DOHH2 (cell line): ENCODE data around the gene CAPN11.
"Not testable (repeated sequence)": the region's sequence is repeated elsewhere in the genome, so short reads cannot be mapped to it uniquely, and the experiment has no call there.

Experiments
- H3F3A ChIP-seq: fragments of 200-600 bp; sonication (generic), shearing (Covaris generic); 2 replicates; pipeline ENCODE4 v1.6.0; 2016; ENCODE audit warnings: antibody characterized with exemption, mild to moderate bottlenecking; ENCODE audit not compliant: control insufficient read depth, insufficient read depth
- H3K27ac ChIP-seq: fragments of 200-600 bp; sonication (generic); 2 replicates; pipeline ENCODE4 v1.5.1; 2014; ENCODE audit warnings: low read depth, mild to moderate bottlenecking, low read length, moderate library complexity
- H3K27me3 ChIP-seq: fragments of 200-600 bp; sonication (generic); 2 replicates; pipeline ENCODE4 v1.6.1; 2014; ENCODE audit warnings: mild to moderate bottlenecking, low read length, mixed read lengths; ENCODE audit not compliant: control insufficient read depth
- H3K36me3 ChIP-seq: fragments of 200-600 bp; sonication (generic); 2 replicates; pipeline ENCODE4 v1.6.1; 2014; ENCODE audit warnings: mild to moderate bottlenecking, low read length, moderate library complexity, mixed read lengths; ENCODE audit not compliant: control insufficient read depth
- H3K4me1 ChIP-seq: fragments of 200-600 bp; sonication (generic); 2 replicates; pipeline ENCODE4 v1.6.1; 2014; ENCODE audit warnings: mild to moderate bottlenecking, low read length, mixed read lengths; ENCODE audit not compliant: control insufficient read depth
- H3K4me2 ChIP-seq: fragments of 200-600 bp; sonication (generic); 2 replicates; pipeline ENCODE4 v1.6.0; 2014; ENCODE audit warnings: mild to moderate bottlenecking, low read length, moderate library complexity
- H3K4me3 ChIP-seq: fragments of 200-600 bp; sonication (generic); 2 replicates; pipeline ENCODE4 v1.5.1; 2014; ENCODE audit warnings: mild to moderate bottlenecking, low read length, mixed read lengths
- H3K79me2 ChIP-seq: fragments of 200-600 bp; sonication (generic); 2 replicates; pipeline ENCODE4 v1.6.1; 2014; ENCODE audit warnings: mild to moderate bottlenecking, low read length, mixed read lengths; ENCODE audit not compliant: control insufficient read depth
- H3K9me2 ChIP-seq: fragments of 200-600 bp; sonication (generic); replicated peaks from 2 replicates; pipeline ENCODE4 v1.6.1; 2014; ENCODE audit warnings: mild to moderate bottlenecking, low read length, mixed read lengths; ENCODE audit not compliant: control insufficient read depth
- H3K9me3 ChIP-seq: fragments of 200-600 bp; sonication (generic); 2 replicates; pipeline ENCODE4 v1.6.1; 2014; ENCODE audit warnings: antibody characterized with exemption, low read length, mixed read lengths; ENCODE audit not compliant: control insufficient read depth, insufficient read depth
- H4K20me1 ChIP-seq: fragments of 200-600 bp; sonication (generic); 2 replicates; pipeline ENCODE4 v1.6.0; 2014; ENCODE audit warnings: low read depth, mild to moderate bottlenecking, antibody characterized with exemption, low read length, moderate library complexity; ENCODE audit not compliant: control insufficient read depth, insufficient read depth
- EZH2phosphoT487 ChIP-seq: fragments of 200-600 bp; sonication (generic); IDR thresholded peaks from 2 replicates; pipeline ENCODE4 v1.6.1; 2017; ENCODE audit warnings: borderline replicate concordance, mild to moderate bottlenecking, antibody characterized with exemption, low read length, moderate library complexity, mixed read lengths
- TF ChIP-seq, protein P1 (sequence below): fragments of 200-600 bp; sonication (generic); IDR thresholded peaks from one replicate; pipeline ENCODE4 v1.5.1; 2014; ENCODE audit warnings: antibody characterized with exemption, mild to moderate bottlenecking, low read depth, low read length; ENCODE audit not compliant: poor library complexity, severe bottlenecking

CAPN11 gene

DNA sequence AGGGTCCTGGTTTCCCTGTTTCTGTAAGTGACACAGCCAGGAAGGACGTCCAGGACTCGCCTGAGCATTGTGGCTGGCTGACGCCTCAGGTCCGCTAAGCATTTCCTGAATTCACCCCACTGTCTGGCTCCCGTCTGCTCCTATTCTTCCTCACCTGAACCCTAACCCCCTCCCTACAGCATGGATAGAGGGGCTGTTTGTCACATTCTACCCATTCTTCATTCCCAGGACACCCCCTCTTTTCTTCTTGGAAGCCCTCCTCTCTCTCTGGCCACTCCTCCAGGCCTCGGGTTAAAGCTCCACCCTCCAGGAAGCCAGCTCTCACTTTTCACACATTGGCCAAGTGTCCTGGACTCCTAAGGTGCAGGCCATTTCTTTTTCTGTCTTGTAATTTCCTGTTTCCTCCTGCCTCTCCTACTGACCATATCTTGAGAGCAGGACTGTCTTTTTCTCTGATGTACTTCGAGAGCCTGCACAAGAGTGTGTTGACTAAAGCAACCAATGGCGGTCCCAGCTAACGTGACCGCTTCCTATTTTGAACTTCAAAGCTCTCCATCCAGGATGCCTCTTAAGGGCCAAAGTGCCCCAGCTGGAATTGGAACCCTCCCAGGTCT is 33.9 kb downstream of the CAPN11 start:
- Histone ChIP-seq H3K27ac (no peak overlapping the region), H3K4me3 (peak overlapping the region; percentile 33; the same call in 1 of the 2 replicates), H3K79me2 (no peaks in the 10 kb centered on the region), H3K9me3 (no peaks in the 10 kb centered on the region), H3K27me3 (peaks cover 13% of the 10 kb centered on the region), H3K4me1 (peaks cover 27% of the 10 kb centered on the region), H3F3A (no peaks in the 10 kb centered on the region; the same call in 1 of the 2 replicates), H4K20me1 (no peaks in the 10 kb centered on the region), H3K9me2 (no peaks in the 10 kb centered on the region), H3K36me3 (no peaks in the 10 kb centered on the region), H3K4me2 (peak overlapping the region; percentile 48)
- TF ChIP-seq EZH2phosphoT487, result no peak
- TF ChIP-seq, protein P1, sequence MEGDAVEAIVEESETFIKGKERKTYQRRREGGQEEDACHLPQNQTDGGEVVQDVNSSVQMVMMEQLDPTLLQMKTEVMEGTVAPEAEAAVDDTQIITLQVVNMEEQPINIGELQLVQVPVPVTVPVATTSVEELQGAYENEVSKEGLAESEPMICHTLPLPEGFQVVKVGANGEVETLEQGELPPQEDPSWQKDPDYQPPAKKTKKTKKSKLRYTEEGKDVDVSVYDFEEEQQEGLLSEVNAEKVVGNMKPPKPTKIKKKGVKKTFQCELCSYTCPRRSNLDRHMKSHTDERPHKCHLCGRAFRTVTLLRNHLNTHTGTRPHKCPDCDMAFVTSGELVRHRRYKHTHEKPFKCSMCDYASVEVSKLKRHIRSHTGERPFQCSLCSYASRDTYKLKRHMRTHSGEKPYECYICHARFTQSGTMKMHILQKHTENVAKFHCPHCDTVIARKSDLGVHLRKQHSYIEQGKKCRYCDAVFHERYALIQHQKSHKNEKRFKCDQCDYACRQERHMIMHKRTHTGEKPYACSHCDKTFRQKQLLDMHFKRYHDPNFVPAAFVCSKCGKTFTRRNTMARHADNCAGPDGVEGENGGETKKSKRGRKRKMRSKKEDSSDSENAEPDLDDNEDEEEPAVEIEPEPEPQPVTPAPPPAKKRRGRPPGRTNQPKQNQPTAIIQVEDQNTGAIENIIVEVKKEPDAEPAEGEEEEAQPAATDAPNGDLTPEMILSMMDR, result no peak

DNA sequence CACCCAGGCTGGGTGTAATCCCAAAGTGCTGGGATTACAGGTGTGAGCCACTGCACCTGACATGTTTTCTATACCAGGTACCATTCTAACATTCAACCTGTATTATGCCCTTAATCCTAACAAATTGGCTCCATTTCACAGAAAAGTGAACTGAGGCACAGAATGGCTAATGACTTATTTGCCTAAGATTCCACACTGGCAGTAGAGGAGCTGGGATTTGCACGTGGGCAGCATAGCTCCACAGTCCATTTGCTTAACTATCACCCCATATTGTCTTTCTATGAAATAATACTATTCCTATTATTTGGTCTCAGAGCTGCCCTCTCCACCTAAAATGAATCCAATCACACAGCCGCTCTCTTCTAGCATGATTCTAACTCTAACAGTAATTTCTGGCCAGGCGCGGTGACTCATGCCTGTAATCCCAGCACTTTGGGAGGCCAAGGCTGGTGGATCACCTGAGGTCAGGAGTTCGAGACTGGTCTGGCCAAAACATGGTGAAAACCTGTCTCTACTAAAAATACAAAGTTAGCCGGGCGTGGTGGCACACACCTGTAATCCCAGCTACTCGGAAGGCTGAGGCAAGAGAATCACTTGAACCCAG is 34.8 kb downstream of the CAPN11 start:
- TF ChIP-seq, protein P1, result no peak
- no peak for TF ChIP-seq EZH2phosphoT487

DNA sequence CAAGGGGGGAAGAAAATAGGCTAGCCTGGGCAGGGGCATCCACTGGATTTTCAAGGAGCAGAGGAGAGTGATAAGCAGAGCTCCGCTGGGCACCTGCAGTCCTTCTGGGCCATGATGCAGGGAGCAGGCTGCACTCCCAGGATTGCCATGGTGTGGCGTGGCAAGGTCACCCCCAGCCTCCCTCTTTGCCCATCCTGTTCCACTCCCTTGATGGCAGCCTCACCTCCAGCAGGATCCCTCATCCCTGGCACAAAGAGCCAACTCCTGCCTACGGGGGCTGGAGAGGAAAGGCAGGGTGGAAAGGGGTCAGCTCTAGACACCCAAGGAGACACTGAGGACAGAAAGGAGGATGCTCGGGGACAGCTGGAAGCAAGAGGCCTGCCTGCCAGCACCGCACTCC is 35.7 kb downstream of the CAPN11 start:
- no peaks in the 10 kb centered on the region; the same call in 1 of the 2 replicates for H3F3A ChIP-seq
- H3K4me1 ChIP-seq, result peaks cover 25% of the 10 kb centered on the region
- no peak overlapping the region for H3K4me2 ChIP-seq
- no peaks in the 10 kb centered on the region for H4K20me1 ChIP-seq
- no peak overlapping the region for H3K4me3 ChIP-seq
- no peaks in the 10 kb centered on the region for H3K9me3 ChIP-seq
- no peaks in the 10 kb centered on the region for H3K79me2 ChIP-seq
- no peaks in the 10 kb centered on the region for H3K36me3 ChIP-seq
- peaks cover 10% of the 10 kb centered on the region for H3K27me3 ChIP-seq
- H3K27ac ChIP-seq, result no peak overlapping the region
- TF ChIP-seq, protein P1, result no peak
- TF ChIP-seq EZH2phosphoT487, result no peak
- no peaks in the 10 kb centered on the region for H3K9me2 ChIP-seq

More for the DNA sequence above, 34.8 kb downstream of the CAPN11 start:
- Histone ChIP-seq H3K9me3 (no peaks in the 10 kb centered on the region), H3K4me2 (no peak overlapping the region), H3K27ac (no peak overlapping the region), H3K9me2 (no peaks in the 10 kb centered on the region), H3F3A (no peaks in the 10 kb centered on the region; the same call in 1 of the 2 replicates), H3K4me1 (peaks cover 27% of the 10 kb centered on the region), H4K20me1 (no peaks in the 10 kb centered on the region), H3K4me3 (no peak overlapping the region), H3K27me3 (peaks cover 13% of the 10 kb centered on the region), H3K36me3 (no peaks in the 10 kb centered on the region), H3K79me2 (no peaks in the 10 kb centered on the region)

DNA sequence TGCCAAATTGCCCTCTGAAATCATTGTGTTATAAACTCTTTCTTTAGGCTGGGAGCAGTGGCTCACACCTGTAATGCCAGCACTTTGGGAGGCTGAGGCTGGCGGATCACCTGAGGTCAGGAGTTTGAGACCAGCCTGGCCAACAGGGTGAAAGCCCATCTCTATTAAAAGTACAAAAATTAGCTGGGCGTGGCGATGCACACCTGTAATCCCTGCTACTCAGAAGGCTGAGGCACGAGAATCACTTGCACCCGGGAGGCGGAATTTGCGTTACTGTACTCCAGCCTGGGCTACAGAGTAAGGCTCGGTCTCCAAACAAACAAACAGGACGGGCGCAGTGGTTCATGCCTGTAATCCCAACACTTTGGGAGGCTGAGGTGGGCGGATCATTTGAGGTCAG is 37.7 kb downstream of the CAPN11 start:
- not testable (repeated sequence) for H3K4me3 ChIP-seq, H3F3A ChIP-seq, H3K9me3 ChIP-seq, H3K27me3 ChIP-seq, H3K36me3 ChIP-seq, H3K79me2 ChIP-seq, H4K20me1 ChIP-seq, H3K9me2 ChIP-seq, H3K27ac ChIP-seq, H3K4me2 ChIP-seq
- peaks cover 10% of the 10 kb centered on the region for H3K4me1 ChIP-seq
